Measurements from ENCODE around the gene INO80C.

DNA sequence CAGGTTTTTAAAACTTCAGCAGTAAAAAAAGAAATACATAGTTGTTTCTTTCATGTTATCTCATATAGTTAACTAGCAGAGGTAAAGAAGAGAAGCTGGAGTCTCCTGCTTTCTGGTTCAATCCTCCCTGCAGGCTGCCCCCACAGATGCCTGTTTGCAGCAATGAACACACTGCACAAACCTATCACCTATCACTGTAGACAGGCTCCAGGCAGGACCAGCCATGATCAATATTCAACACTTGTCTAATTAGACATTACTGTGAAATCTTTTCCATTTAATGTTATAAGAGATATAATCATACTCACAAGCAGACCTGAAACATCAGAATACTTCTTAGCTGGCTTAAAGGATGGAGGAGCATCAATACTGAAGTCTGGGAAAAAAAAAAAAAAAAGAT is 19.8 kb downstream of the INO80C start:
- TF ChIP-seq, protein P1, sequence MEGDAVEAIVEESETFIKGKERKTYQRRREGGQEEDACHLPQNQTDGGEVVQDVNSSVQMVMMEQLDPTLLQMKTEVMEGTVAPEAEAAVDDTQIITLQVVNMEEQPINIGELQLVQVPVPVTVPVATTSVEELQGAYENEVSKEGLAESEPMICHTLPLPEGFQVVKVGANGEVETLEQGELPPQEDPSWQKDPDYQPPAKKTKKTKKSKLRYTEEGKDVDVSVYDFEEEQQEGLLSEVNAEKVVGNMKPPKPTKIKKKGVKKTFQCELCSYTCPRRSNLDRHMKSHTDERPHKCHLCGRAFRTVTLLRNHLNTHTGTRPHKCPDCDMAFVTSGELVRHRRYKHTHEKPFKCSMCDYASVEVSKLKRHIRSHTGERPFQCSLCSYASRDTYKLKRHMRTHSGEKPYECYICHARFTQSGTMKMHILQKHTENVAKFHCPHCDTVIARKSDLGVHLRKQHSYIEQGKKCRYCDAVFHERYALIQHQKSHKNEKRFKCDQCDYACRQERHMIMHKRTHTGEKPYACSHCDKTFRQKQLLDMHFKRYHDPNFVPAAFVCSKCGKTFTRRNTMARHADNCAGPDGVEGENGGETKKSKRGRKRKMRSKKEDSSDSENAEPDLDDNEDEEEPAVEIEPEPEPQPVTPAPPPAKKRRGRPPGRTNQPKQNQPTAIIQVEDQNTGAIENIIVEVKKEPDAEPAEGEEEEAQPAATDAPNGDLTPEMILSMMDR (IDR thresholded peaks at IDR 0.05), result no peak
- TF ChIP-seq POLR2A (IDR thresholded peaks at IDR 0.05), result no peak

Data from tibial nerve (tissue), 3 donors.